ENCODE results near the gene DHX35. TPM values are rescaled to one million over a fixed set of nuclear protein-coding genes. Genes with fewer than 3 reads are reported as not detected.

DHX35 gene
- total and polyA plus RNA-seq, 2 experiments from 2014 or later: 8.3 to 25.9 TPM

- Mint-ChIP-seq H3K4me3 (no peak overlapping the region), H3K27me3 (ENCODE audit: insufficient read depth, low read depth, poor library complexity) (peaks cover 6% of the 10 kb centered on the region), H3K9me3 (no peaks in the 10 kb centered on the region), H3K36me3 (ENCODE audit: low read depth) (no peaks in the 10 kb centered on the region), H3K4me1 (no peaks in the 10 kb centered on the region), H3K27ac (no peak overlapping the region)
- no peaks in the 10 kb centered on the region for H3K27me3 ChIP-seq (ENCODE audit: insufficient read depth)
- no peak overlapping the region for H3K27ac ChIP-seq (ENCODE audit: low read depth)
- no peaks in the 10 kb centered on the region for H3K36me3 ChIP-seq (ENCODE audit: insufficient read depth)
- no peaks in the 10 kb centered on the region for H3K4me1 ChIP-seq (ENCODE audit: insufficient read depth)
- H3K79me2 ChIP-seq (replicated peaks; ENCODE audit: insufficient read depth): no peaks in the 10 kb centered on the region
- DNase-seq (ENCODE audit: low spot score) (no peak), ATAC-seq (no peak)
- no peak overlapping the region for H3K4me2 ChIP-seq
- H3K9me2 ChIP-seq (ENCODE audit: insufficient read depth): no peaks in the 10 kb centered on the region
- no peaks in the 10 kb centered on the region for H3F3A ChIP-seq (replicated peaks; ENCODE audit: low read depth)
- no peaks in the 10 kb centered on the region; the same call in 1 of the 2 replicates for H4K20me1 ChIP-seq (replicated peaks; ENCODE audit: insufficient read depth)
- no peak overlapping the region for H2AFZ ChIP-seq
- no peak overlapping the region for H3K4me3 ChIP-seq
- TF ChIP-seq ETS1 (IDR thresholded peaks at IDR 0.05): no peak
- TF ChIP-seq NANOG (IDR thresholded peaks at IDR 0.05; ENCODE audit: borderline replicate concordance): no peak
- TF ChIP-seq EZH2phosphoT487 (IDR thresholded peaks at IDR 0.05; ENCODE audit: unreplicated experiment): no peak
- no peak for TF ChIP-seq STAT1 (IDR thresholded peaks at IDR 0.05; ENCODE audit: unreplicated experiment)
- no peak for TF ChIP-seq JUNB (IDR thresholded peaks at IDR 0.05; ENCODE audit: unreplicated experiment)
- no peak for TF ChIP-seq ZNF114 (CRISPR knock-in tag; IDR thresholded peaks at IDR 0.05)
- no peak for TF ChIP-seq EZH2 (IDR thresholded peaks at IDR 0.05; ENCODE audit: low read depth, unreplicated experiment)
- TF ChIP-seq POLR2AphosphoS5 (IDR thresholded peaks at IDR 0.05; ENCODE audit: low read depth): no peak
- no peak for TF ChIP-seq CTCF (conservative IDR thresholded peaks at IDR 0.05; ENCODE audit: low read depth in 2 of 2)
- TF ChIP-seq ZNF331 (CRISPR knock-in tag; IDR thresholded peaks at IDR 0.05; ENCODE audit: low read depth): no peak
- no peak for TF ChIP-seq ZNF462 (CRISPR knock-in tag; IDR thresholded peaks at IDR 0.05)
- no peak for TF ChIP-seq REST (IDR thresholded peaks at IDR 0.05; ENCODE audit: unreplicated experiment)
- no peak for TF ChIP-seq CREB1 (CRISPR knock-in tag; IDR thresholded peaks at IDR 0.05; ENCODE audit: low read depth)
These were observed 44.5 kb upstream of the DHX35 start for GRCh38 chr20:38917657-38918056.
